HG03097 (cell line): ENCODE results near the gene OXCT1.
"Not testable (repeated sequence)": the region's sequence is repeated elsewhere in the genome, so short reads cannot be mapped to it uniquely, and the experiment has no call there.

Experiments used
- ATAC-seq: cut with Tn5 transposase; IDR thresholded peaks from one replicate; pipeline ENCODE4 v1.9.1; 2021; ENCODE audit not compliant: unreplicated experiment, low FRiP score

OXCT1 gene

DNA sequence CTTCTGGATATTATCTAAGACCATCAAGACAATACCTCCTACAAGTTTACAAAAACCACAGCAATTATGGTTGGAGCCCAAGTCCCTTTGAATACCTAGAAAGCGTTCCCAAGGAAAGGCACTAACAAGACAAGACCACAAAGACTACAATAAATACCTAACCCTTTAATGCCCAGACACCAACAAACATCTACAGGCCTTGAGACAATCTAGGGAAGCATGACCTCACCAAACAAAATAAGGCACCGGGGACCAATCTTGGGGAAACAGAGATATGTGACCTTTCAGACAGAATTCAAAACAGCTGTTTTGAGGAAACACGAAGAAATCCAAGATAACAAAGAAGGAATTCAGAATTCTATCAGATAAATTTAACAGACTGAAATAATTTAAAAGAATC, 37.8 kb downstream of the OXCT1 start:
- no peak for ATAC-seq

DNA sequence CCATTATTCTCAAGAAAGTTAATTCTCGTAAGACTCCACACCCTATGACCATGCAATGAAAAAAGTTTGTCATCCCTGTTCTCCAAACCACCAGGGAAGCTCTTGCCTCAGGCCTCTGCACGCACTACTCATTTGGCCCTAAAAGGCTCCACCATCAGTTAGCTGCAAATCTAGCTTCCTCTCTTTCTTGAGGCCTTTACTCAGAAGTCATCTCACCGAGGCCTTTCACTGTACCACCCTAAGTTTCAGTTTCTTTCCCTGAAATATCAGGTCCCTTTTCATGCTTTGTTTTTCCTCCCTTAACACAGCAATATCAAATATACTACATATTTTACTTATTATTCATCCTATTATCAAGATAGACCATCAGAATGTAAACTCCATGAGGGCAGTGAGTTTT, 39.1 kb downstream of the OXCT1 start:
- no peak for ATAC-seq

DNA sequence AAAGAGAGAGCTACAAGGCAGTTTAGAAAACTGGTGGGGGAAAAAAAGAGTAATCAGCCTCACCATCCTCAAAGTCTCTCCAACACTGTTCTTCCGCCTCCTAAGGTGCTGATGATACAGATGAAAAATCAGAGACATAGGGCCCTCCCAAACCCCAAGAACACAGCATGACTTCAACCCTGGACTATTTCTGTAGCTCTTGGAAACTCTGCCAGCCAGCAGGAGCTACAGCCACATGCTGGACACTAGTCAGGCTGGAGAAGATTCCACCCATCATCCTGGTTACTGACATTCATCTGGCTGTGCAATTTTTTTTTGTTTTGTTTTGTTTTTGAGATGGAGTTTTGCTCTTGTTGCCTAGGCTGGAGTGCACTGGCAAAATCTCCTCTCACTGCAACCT, 42.4 kb downstream of the OXCT1 start:
- no peak for ATAC-seq

DNA sequence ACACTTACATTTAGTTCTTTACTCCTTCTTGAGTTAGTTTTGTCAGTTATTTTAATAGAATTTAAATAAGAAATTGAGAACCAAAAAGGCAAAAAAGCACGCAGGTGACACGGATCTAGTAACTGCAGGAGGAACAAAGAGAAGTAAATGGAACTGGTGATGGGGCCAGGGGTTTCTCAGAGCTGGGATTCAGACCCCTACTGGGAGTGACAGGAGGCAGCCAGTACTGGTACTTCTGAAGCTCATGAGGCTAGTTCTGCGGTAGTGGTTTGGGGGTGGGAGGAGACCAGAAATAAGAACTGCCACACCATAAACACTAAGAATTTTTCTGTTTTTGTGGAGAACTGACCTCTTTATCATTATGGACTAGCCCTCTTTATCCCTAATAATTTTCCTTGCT, 48.2 kb downstream of the OXCT1 start:
- ATAC-seq: no peak

DNA sequence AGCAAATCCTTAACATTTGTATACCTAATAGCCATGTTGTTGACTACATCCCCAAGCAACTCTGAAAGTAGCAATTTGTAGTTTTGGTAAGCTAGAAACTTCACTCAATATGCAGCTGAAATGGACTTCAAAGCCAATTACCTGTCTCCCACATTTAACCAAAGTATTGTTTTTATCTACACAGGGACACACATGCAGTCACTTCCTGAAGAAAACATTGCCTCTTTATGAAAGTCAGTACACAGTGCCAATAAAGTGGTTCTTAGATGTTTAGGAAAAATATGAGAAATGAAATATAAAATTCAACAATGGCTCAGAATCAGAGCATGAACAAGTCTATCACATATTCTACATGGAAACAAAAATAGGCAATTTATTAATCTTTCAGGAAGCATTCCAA, 49.2 kb downstream of the OXCT1 start:
- no peak for ATAC-seq

DNA sequence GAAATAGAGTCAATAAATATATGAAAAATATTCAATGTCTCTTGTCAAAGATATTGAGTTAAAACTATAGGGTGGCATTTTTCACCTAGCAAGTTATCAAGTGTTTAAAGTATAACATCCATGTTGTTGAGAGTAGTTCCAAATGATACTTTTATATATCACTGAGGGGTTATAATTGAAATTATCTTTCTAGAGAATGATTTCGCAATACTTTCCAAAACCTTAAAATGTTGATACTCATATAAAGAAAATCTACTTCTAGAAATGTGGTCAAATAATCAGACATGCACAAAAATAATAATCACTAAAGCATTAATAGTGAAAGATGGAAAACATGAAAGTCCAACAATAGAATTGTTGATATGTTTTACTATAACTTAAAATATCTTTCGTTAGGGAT, 50.1 kb downstream of the OXCT1 start:
- no peak for ATAC-seq

DNA sequence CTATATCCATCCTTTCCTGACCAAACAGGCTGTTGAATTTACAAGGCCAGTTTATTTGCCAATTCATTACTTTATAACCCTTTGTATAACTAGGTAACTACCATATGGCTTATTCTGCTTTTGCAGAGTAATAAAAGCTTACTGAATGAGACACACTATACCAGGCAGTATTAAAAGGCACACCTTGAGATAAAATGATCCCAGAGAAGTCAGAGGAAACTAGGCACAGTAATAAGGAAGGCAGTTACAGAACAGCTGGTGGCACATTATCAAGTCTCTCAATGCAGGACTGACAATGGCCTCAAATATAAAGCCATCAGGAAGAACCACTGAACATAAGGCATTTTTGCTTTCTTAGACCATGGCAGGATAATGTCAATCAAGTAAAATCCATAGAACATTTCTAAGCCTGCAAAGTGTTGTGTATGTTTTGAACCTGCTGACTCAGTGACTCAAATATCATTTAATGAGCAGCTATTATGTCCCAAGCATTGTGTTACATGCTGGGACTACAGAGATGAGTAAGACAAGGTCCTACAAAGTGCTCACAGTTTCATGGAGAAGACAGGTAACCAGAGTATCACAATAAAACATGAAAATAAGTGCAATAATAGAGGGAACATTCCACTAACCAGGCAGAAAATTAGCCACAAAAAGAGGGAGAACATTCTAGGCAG, 52.5 kb downstream of the OXCT1 start:
- no peak for ATAC-seq

DNA sequence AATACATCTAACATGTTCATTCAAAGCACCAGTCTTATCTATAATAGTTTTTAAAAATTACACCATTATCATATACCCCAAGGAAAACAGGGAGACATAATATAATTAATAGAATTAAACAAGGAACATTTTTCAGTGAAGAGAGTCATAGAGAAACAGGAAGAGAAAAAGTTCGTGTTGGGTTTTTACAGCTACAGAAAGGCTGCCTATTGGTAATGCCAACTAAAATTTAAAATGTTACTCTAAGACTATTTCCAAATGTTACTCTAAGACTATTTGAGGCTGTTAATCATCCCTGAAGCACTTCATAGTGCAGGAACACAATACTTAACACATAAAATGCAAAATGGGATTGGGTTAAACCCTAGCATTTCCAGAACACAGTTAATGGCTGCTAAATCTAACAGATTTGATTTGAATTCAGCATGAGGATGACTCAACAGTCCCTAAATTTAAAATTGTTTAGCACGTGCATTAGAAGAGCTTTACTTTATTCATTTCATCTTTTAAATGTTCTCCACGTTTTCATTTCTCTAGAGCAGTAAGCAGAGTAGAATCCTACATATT, 54.5 kb downstream of the OXCT1 start:
- no peak for ATAC-seq

DNA sequence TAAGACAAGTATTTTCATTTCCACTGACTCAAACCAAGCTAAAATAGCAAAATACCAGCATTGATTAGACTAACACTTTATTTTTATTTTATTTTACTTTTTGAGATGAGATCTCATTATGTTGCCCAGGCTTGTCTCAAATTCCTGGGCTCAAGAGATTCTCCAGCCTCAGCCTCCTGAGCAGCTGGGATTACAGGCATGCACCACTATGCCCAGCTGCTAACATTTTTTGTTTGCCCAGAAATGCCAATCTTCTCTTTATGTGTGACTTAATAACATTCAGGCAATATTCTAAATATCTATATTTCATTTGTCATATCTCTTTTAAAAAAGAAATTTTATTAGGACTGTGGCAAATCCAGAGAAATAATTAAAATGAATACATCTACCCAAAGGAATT, 55.0 kb downstream of the OXCT1 start:
- no peak for ATAC-seq

DNA sequence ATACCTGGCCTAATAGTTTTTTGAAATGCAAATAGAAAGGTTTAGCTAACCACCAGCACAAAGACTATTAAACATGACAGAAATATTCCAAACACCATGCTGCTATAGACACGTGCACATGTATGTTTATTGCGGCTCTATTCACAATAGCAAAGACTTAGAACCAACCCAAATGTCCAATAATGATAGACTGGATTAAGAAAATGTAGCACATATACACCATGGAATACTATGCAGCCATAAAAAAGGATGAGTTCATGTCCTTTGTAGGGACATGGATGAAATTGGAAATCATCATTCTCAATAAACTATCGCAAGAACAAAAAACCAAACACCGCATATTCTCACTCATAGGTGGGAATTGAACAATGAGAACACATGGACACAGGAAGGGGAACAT, 55.9 kb downstream of the OXCT1 start:
- ATAC-seq: not testable (repeated sequence)

DNA sequence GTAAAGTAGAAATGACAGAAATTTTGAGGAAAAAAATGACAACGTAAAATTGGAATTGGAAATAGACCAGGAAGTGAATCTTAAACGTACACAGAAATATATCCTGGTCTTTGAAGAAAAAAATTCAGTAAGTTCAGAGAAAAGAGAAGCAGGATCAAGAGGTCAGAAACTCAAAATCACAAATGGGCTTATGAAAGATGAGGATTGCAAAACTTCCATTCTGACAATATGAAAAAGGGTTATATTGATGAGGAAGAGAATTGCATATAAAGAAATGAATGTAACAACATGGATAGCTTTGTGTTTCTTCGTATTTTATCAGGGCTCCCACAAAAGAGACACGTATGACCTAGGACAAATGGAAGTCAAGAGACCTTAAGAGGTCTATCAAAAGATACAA, 58.1 kb downstream of the OXCT1 start:
- no peak for ATAC-seq

DNA sequence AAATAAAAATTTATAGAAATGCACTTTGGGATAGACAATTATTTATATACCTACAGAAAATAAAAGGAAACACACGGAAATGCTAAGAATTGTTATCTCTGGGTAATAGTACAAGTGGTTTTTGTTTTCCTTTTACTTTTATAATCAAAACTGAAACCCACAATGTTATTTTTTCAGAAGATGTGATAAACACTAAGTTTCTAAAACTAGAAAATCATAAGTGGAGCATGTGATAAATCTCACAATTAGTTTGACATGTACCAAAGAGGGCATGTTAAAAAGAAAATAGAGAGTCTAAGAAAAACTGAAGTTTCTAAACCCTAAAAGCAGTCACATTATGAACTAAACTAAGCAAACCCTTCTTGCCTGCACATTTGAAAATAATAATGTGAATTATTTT, 61.1 kb downstream of the OXCT1 start:
- peak; percentile 54 for ATAC-seq

DNA sequence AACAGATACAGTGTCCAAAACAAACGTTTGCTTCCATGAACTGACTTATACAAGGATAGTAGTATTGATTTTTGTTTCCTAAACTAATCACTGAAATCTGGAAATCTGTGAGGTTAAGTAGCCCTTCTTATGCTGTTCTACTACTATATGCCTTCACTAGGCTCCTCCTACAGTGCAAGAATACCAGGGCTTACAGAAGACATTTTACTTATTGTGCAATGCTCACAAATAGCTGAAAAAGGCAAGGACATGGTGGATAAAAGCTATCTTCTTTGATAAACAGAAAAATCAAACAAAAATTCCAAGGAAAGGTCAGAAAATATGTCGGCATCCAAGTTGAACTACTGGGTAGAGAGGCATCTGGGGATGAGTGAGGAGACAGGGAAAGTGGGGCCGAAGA, 61.9 kb downstream of the OXCT1 start:
- ATAC-seq: no peak

DNA sequence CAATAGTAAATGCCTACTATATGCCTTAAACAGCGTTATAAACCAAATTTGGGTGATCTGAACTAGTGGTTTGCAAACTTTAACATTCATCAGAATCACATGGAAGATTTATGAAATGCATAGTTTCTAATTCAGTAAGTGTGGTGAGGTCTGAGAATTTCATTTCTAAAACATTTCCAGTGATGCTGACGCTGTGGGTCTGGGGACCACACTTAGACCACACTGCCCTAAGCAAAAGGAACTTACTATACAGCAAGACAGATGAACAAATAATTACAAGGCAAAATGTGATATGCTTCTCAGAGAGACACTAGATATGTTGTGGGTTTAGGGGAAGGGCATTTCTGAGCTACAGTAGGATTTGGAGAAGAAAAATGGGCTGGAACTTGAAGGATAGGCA, 72.6 kb downstream of the OXCT1 start:
- ATAC-seq: no peak

DNA sequence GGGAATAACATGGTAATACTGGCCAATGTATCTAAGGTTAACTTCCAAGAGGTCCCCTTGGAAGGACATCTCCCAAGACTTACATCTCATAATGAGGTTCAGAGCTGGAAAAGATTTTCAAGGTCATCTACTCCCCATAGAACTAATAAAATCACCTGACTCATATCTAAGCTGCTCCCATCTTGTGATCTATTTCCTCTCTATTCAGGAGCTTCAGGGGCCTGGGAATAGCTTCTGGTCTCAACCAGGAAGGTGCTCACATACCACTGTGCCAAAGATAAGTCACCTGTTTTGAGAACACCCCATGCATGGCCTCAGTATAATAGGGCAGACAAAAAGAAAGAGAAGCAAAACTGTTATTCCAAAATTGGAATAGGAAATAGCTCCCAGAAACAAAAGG, 74.2 kb downstream of the OXCT1 start:
- no peak for ATAC-seq

DNA sequence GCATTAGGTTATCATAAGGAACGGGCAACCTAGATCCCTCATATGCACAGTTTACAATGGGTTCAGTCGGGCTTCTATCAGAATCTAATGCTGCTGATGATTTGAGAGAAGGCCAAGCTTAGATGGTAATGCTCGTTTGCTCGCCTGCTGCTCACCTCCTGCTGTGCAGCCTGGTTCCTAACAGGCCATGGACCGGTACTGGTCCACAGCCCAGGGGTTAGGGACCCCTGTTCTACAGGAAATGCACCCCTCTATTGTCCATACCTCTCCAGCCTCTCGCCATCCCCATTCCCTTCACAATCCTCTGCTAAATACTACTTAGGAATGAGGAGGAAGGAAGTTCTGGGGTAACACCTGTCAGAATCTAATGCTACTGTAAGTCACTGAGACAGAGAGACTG, 75.1 kb downstream of the OXCT1 start:
- ATAC-seq: no peak

DNA sequence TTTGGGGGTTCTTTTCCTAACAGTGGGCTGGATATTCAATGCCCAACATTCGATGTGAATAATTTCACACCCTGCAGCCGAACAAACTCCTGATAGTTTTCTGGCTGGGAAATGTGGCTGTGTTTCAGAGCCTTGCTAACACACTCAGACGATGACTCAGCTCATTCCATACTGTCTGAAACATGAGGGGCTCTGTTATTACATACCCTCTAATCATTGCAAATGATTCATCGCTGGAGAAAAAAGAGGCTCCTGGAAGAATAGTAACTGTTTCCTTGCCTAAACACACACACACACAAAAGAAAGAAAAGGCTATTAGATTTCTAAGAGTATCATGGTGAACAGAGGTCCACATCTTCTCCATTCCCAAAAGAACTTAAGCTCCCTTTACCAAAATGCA, 75.8 kb downstream of the OXCT1 start:
- ATAC-seq: no peak

DNA sequence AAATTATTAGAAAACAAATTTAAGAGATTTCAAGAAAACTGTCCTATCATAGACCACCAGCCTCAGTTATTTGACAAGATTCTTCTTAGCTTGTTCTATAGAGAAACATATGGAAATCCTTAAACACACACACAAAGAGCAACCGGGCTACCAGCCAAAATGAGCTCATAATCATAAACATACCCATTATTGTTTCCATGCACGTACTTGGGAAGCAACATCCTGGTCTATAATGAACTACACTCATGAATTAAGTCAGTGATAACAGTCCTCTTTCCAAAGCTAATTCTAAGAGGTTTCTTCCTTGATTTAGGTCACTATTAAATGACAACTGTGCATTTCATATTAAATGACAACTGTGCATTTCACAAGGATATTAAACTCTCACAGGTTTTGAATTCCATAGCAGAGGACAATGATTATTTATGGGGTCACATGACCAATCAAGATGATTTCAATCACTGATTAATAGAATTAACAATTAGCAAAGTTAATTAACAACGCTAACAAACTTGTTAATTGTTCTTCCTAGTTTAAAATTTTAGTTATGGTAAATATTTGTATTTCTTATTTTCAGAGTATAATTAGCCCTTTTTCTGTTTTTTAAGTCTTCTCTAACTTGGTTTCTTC, 77.0 kb downstream of the OXCT1 start:
- no peak for ATAC-seq

DNA sequence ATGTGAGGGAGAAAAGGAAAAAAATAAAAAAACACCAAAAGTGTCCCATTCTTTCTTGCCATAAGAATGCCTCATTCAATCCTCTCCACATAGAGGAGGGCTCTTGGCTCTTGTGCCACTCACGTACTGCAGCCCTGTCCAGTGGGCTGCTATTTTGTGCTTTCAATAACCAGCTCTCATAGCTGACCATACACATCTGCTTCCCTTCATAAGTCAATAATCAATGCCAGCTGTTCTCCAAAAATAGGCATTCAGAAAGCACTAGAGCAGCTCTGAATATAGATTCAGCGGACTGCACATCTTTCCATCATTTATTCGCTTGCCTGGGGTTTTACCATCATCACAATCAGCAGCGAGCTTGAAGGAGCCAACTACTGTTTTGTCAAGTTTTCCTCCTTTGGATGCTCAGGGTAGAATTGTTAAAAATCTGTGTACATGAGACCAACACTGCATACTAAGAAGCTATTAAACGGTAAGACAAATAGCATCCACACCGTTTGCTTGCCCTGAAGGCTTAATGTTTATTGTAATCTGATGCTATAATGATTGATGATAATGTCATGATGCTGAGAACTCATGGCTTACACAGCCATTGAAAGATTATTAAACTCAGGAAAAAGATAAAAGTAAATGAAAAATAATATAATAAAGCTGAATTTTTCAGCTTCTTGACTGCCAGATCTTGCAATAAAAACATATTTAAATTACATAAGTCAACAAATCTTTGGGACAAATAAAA, 80.0 kb downstream of the OXCT1 start:
- ATAC-seq: no peak

DNA sequence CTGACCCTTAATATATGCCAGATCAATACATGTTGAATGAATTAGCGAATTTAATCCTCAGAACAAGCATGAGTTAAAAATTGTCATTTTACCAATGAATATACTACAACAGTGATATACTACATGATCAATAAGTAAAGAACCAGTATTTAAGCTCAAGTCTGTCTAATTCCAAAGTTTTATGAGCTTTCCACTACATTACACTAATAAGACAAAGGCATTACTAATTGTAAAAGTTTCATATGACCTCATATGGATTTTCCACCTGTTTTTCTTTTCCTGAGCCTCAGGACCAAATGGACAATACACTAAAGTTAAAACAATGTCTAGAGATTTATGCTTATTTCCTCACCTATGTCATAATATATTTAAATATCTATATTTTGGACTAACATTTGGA, 80.8 kb downstream of the OXCT1 start:
- no peak for ATAC-seq

DNA sequence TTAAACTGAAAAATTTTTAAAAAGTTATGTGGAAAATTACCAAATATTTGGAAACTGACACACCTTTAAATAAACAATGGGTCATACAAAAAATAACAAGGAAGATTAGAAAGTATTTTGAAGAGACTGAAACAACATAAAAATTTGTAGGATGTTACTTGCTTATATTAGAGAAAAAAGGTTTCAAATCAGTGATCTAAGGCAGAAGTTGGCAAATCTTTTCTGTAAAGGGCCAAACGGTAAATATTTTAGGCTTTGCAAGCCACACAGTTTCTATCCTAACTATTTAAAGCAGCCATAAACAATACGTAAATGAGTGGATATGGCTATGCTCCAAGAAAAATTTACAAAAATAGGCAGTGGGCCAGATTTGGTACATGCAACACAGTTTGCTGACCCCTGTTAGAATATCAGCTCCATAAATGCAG, 81.3 kb downstream of the OXCT1 start:
- no peak for ATAC-seq

DNA sequence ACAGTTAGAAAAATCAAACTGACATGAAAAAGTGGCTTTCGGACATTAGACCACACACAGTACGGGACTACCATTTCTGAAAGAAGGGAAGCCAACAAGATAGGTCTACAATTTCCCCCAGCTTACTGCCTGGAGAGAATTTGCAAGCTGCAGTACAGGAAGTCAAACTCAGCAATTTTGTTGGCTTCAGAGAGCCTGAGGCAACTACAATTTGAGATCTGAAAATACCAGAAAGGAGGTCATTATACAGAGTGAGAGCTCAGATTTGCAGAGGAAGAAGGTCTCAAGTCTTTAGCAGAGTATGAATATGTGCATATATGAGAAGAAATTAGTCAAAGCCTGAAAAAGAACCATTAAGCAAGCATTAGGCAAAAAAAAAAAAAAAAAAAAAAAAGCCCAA, 83.0 kb downstream of the OXCT1 start:
- ATAC-seq: no peak
